ENCODE results near the gene RIN2. TPM values are rescaled to one million over a fixed set of nuclear protein-coding genes. Genes with fewer than 3 reads are reported as not detected.
A peak's percentile ranks its signal among the peaks of the same experiment; 100 is the strongest.

The RIN2 gene
- total RNA-seq, 1 donor, result 55.7 TPM

DNA sequence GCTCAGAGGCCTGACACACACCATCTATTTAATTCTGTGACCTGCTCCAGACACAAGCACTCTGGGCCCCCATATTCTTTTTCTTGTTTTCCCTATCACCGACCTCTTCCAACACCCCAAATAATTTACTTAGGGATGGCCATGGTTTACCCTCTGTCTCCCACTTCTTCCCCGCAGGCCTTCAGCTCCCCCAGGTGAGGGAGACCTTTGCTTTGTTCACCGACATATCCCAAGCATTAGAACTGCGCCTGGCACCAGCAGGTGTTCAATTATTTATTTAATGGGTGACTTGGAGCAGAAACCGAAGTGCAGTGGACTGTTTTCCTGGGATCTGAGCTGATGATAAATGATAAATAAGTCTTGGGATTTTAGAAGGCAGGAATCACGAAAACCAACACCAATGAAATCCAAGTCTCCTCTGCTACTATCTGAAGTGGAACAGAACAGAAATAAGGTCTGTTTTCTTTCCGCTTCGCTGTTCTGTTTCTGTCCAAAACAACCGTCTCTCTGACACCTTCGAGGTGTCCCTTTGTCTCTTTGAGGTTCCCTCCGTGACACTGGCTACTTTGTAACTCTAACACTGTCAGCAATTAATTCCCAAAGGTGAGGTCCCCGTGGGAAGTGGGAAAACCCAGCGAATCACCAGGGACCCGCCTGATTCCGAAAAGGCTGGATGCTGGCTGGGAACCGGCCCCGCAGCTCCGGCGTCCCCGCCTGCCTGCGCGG is 1.1 kb upstream of the RIN2 start:
- H3K36me3 ChIP-seq (ENCODE audit: insufficient read depth, low read length), result no peaks in the 10 kb centered on the region
- H3K4me2 ChIP-seq (ENCODE audit: insufficient read depth, low read length), result peak overlapping the region; percentile 95
- H2AFZ ChIP-seq (ENCODE audit: low read length), result peak overlapping the region; percentile 84
- peaks cover 14% of the 10 kb centered on the region for H4K20me1 ChIP-seq (ENCODE audit: insufficient read depth, low read length)
- H3K79me2 ChIP-seq (ENCODE audit: insufficient read depth, low read length), result peaks cover 5% of the 10 kb centered on the region
- no peaks in the 10 kb centered on the region for H3K27me3 ChIP-seq (ENCODE audit: insufficient read depth, low read length)
- peak overlapping the region; percentile 93 for H3K4me3 ChIP-seq (ENCODE audit: insufficient read depth, low read length)
- H3K27ac ChIP-seq (ENCODE audit: low read depth, low read length), result peak overlapping the region; percentile 69
- peaks cover 22% of the 10 kb centered on the region for H3K4me1 ChIP-seq (ENCODE audit: insufficient read depth, low read length)
- DNase-seq (ENCODE audit: insufficient read length, low spot score, missing footprints), result peak; percentile 66
- no peaks in the 10 kb centered on the region for H3K9me3 ChIP-seq (ENCODE audit: low read depth, low read length)
- TF ChIP-seq, protein P1, sequence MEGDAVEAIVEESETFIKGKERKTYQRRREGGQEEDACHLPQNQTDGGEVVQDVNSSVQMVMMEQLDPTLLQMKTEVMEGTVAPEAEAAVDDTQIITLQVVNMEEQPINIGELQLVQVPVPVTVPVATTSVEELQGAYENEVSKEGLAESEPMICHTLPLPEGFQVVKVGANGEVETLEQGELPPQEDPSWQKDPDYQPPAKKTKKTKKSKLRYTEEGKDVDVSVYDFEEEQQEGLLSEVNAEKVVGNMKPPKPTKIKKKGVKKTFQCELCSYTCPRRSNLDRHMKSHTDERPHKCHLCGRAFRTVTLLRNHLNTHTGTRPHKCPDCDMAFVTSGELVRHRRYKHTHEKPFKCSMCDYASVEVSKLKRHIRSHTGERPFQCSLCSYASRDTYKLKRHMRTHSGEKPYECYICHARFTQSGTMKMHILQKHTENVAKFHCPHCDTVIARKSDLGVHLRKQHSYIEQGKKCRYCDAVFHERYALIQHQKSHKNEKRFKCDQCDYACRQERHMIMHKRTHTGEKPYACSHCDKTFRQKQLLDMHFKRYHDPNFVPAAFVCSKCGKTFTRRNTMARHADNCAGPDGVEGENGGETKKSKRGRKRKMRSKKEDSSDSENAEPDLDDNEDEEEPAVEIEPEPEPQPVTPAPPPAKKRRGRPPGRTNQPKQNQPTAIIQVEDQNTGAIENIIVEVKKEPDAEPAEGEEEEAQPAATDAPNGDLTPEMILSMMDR (IDR thresholded peaks at IDR 0.05; ENCODE audit: extremely low read depth, low read depth, low read length), result no peak

DNA sequence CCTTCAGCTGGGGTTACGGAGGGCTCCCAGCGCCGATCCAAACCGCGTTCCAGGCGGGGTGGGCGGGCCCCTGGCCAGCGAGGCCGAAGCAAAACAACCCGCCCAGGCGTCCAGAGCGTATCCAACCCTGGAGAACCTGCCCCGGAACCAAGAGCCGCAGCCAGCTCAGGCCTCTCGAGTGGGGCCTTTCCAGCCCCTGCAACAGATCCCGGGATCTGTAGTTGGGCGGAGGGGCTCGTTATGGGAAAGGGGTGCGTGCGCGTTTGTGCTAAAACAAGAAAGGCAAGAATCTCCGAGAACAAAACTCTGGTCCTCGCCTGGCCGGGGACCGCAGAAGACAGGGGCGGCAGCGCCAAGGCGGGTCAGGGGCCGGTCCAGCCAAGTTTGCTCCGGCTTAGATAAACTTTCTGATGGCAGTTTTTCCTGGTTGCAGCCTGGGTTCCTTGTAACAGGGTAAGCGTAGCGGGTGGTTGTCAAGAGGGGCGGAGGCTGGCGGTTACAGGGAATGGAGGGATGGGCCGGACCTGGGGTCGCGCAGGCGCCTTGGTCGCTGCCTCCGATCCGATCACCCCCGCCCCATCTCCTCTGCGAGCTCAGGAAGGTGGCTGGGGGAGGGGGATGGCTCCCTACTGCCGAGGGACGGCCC is 448 bp upstream of the RIN2 start:
- Histone ChIP-seq H3K4me1 (ENCODE audit: insufficient read depth, low read length) (peaks cover 22% of the 10 kb centered on the region), H3K9me3 (ENCODE audit: low read depth, low read length) (no peaks in the 10 kb centered on the region), H4K20me1 (ENCODE audit: insufficient read depth, low read length) (peaks cover 14% of the 10 kb centered on the region), H2AFZ (ENCODE audit: low read length) (peak overlapping the region; percentile 84), H3K79me2 (ENCODE audit: insufficient read depth, low read length) (peaks cover 5% of the 10 kb centered on the region), H3K27ac (ENCODE audit: low read depth, low read length) (peak overlapping the region; percentile 69), H3K27me3 (ENCODE audit: insufficient read depth, low read length) (no peaks in the 10 kb centered on the region), H3K4me2 (ENCODE audit: insufficient read depth, low read length) (peak overlapping the region; percentile 95), H3K36me3 (ENCODE audit: insufficient read depth, low read length) (no peaks in the 10 kb centered on the region), H3K4me3 (ENCODE audit: insufficient read depth, low read length) (peak overlapping the region; percentile 93)
- TF ChIP-seq, protein P1 (IDR thresholded peaks at IDR 0.05; ENCODE audit: extremely low read depth, low read depth, low read length), result no peak
- DNase-seq (ENCODE audit: insufficient read length, low spot score, missing footprints), result peak; percentile 97

DNA sequence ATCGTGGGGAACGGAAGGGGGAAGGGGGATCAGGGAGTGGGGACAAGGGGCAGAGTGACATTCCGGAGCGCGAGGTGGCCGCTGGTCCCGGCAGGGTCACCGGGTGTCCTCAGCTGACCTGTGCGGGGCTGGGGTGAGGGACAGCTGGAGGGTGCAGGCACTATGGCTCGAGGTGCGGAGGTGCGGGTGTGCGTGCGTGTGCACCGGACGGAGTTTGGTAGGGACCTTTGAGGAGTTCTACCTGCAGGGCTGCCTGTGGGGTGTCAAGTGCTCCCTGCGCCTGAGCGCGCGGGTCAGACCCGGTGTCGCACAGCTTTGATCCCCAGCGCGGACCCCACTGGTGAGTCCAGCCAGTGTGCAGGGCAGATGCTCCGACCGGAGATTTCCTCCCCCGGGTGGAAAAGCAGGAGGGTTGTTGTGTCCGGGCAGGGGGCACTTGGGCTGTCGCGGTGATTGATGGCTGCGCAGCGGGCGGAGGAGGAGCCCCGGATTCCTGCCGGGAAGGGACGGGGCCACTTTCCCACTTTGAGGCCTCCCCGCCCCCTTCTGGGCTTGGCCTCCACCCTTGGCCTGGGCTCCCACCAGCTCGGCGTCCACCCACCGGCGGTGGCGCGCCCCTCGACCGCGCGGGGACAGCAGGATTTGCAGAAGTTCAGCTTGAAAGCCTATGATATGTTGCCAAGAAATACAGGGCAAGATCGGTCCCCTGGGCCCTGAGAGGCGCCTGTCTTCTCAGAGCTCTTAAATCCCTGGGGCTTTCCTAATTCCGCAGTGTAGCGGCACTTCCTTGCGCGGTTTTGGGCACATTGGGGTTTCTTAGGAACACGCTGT is 658 bp downstream of the RIN2 start:
- H3K27me3 ChIP-seq (ENCODE audit: insufficient read depth, low read length), result no peaks in the 10 kb centered on the region
- H4K20me1 ChIP-seq (ENCODE audit: insufficient read depth, low read length), result peaks cover 14% of the 10 kb centered on the region
- H3K4me1 ChIP-seq (ENCODE audit: insufficient read depth, low read length), result peaks cover 22% of the 10 kb centered on the region
- H3K4me3 ChIP-seq (ENCODE audit: insufficient read depth, low read length), result peak overlapping the region; percentile 93
- TF ChIP-seq, protein P1 (IDR thresholded peaks at IDR 0.05; ENCODE audit: extremely low read depth, low read depth, low read length), result no peak
- peaks cover 6% of the 10 kb centered on the region for H3K79me2 ChIP-seq (ENCODE audit: insufficient read depth, low read length)
- peak overlapping the region; percentile 95 for H3K4me2 ChIP-seq (ENCODE audit: insufficient read depth, low read length)
- no peaks in the 10 kb centered on the region for H3K36me3 ChIP-seq (ENCODE audit: insufficient read depth, low read length)
- DNase-seq (ENCODE audit: insufficient read length, low spot score, missing footprints), result peak; percentile 82
- peak overlapping the region; percentile 23 for H3K27ac ChIP-seq (ENCODE audit: low read depth, low read length)
- H2AFZ ChIP-seq (ENCODE audit: low read length), result peak overlapping the region; percentile 84
- H3K9me3 ChIP-seq (ENCODE audit: low read depth, low read length), result no peaks in the 10 kb centered on the region
